GM21717 (cell line): ENCODE results near the gene SNAP91.
A peak's percentile ranks its signal among the peaks of the same experiment; 100 is the strongest.
"Not testable (repeated sequence)": the region's sequence is repeated elsewhere in the genome, so short reads cannot be mapped to it uniquely, and the experiment has no call there.

Experiments used
- ATAC-seq: cut with Tn5 transposase; IDR thresholded peaks from one replicate; pipeline ENCODE4 v1.9.1; 2021; ENCODE audit warnings: mild to moderate bottlenecking, moderate library complexity; ENCODE audit not compliant: unreplicated experiment

The SNAP91 gene

DNA sequence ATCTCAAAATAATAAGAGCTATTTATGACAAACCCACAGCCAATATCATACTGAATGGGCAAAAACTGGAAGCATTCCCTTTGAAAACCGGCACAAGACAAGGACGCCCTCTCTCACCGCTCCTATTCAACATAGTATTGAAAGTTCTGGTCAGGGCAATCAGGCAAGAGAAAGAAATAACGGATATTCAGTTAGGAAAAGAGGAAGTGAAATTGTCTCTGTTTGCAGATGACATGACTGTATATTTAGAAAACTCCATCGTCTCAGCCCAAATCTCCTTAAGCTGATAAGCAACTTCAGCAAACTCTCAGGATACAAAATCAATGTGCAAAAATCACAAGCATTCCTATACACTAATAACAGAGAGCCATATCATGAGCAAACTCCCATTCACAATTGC lies 158.4 kb downstream of the SNAP91 start:
- not testable (repeated sequence) for ATAC-seq

DNA sequence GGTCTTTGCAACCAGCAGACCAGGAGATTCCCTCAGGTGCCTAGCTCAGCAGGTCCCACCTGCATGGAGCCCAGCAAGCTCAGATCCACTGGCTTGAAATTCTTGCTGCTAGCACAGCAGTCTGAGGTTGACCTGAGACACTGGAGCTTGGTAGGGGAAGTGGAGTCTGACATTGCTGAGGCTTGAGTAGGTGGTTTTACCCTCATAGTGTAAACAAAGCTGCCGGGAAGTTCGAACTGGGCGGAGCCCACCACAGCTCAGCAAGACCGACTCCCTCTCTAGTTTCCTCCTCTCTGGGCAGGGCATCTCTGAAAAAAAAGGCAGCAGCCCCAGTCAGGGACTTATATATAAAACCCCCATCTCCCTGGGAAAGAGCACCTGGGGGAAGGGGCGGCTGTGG lies 162.3 kb downstream of the SNAP91 start:
- no peak for ATAC-seq

DNA sequence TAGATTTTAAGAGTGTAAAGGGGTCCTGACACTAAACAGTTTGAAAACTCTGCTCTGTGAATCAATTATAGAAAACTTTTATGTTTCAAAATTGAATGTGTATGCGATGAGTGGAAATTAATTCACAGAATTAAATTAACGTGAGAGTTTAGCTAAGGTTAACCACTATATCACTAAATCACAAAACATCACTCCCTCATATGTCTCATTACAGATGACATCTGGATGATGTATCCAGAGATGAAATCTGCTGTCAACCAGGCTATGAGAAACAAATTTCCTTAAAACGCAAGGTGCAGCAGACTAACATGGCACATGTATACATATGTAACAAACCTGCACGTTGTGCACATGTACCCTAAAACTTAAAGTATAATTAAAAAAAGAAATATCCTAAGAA lies 169.2 kb downstream of the SNAP91 start:
- ATAC-seq: no peak

DNA sequence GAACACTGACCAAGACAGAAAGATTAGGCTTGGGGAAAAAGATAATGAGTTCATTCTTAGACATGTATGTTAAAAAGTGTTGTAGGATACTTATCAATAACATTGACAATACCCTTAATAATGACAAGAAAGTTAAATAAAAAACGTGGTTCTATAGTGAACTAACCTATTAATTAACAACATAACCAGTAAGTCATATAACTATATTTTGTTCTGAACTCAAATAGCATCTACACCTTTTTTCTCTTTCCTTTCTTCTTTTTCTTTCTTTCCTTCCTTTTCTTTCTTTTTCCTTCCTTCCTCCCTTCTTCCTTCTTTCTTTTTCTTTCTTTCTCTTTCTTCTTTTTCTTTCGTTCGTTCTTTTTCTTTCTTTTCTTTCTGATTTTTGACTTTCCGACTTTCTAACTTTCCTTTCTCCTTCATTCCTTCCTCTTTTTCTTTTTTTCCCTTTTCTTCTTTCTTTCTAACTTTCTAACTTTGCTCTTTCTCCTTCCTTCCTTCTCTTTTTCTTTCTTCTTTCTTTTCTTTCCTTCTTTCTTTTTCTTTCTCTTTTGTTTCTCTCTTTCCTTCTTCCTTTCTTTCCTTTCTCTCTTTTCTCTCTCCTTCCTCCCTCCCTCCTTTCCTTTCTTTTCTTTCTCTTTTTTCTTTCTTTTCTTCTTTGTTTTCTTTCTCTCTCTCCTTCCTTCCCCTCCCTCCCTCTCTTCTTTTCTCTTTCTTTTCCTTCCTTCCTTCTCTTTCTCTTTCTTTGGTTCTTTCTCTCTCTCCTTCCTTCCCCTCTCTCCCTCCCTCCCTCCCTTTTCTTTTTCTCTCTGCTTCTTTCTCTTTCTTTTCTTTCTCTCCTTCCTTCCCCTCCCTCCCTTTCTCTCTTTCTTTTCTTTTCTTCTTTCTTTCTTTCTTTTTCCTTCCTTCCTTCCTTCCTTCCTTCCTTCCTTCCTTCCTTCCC lies 172.0 kb downstream of the SNAP91 start:
- ATAC-seq: no peak

DNA sequence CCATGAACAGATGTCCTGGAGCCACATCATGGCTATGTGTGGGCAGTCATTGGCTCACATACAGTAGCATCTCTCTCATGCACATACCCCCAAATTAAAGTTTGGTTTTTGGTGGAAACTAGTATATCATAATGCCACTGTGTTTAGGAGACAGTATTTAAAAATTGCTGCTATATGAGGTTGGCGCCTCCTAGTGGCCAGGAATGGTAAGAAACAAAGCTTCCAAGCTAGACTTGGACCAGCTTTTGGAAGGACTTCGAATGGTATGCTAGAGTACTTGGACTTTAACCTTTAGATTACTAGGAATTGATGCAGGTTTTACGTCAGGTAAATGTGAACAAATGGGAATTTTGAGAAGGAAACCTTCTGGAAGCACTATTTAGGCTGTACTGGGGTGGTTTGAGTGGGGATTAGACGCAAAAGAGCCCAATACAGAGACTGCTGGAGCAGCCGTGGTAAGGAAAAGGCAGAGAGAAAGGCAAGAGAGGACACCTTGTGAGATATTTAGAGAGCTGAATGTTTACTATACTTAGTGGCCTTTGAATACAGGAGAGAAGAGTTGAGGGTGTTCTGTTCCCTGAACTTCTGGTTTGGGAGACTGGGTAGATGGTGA lies 172.8 kb downstream of the SNAP91 start:
- ATAC-seq: peak; percentile 70

DNA sequence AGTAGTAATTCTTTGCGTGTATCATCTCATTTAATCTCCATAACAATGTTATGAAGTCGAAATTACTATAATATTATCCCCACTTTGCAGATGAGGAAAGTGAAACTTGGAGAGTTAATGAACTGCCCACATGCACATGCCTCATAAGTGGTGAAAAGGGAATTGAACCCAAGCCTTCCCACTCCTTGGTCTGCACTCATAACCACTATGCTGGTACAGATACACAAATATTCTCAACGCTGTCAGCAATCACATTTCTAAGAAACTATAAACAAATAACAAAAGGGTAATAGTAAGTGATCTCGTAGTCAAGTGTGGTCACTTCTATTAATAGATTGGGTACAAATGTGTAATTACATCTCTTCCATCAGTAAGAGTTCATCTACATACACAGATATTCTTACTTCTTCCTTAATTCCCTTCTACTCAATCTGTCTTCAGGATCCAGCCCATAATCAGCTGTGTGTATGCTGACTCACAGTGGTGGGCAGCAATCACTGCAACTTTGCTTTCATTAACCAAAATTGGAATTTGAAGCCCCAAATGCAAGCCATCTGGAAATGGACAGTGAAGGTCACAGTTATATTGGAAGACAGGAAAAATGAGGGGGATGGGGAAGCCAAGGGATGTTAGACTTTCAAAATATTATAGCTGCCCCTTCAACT lies 190.0 kb downstream of the SNAP91 start:
- ATAC-seq: no peak

DNA sequence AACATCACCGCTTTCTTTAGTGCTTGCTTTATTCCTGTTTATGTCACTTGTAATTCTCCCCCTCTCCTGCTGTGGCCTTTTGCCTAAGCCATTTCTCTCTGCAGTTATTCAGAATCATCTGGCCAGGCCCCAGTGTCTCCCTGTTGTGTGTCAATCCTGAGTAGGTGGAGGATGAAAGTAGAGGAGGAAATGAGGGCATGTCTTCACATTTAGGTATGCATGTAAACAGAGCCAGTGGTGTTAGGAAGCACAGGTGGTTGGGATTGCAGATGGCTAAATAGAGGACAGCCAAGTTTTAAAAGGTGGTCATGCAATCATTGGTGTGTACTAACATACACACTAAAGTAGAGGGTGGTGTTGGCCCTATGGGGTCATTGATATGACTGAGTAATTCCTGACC lies 191.4 kb downstream of the SNAP91 start:
- no peak for ATAC-seq

DNA sequence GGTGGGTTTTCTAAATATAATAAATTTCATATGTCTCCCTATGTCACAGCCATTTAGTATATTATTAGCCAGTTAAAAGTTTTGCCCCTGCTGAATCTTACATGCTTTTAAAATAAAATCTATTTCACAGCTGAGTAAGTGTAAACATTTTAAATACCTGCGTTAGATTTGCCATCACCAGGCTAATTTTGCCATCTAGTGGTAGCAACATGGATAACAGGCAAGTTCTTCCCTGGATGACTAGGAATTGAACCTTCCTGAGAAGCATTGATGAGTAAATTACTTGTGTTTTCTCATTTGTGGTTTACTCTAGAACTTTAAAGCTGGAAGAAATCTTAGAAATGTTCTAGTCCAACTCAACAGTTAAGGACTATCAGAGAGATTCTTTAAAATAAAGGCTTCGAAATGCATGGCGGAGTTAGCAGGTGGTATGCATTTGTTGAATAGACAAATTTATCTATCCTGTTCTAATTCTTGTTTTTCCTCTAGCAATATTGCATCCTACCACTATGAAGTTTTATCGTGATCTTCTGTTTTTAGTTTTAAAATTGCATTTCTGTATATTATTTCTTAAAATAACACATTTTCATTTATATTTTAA lies 193.9 kb downstream of the SNAP91 start:
- peak; percentile 75 for ATAC-seq

DNA sequence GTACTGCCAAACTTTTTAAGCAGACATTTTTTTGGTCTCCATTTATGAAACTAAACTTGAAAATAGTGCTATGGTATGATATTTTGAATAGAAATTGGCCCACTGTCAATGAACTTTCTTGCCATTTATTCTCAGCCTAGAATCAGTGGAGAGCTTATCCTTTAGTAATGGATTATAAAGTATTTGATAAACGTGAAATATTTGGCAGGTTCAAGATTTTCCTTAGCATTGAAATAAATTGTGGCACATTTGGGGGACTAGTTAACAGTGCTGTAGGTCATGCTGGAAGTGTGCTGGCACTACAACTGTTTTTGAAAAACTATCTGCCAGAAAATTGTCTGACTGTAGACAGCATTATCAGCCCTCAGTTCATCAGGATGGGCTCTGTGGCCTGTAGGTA lies 194.4 kb downstream of the SNAP91 start:
- ATAC-seq: peak; percentile 10

DNA sequence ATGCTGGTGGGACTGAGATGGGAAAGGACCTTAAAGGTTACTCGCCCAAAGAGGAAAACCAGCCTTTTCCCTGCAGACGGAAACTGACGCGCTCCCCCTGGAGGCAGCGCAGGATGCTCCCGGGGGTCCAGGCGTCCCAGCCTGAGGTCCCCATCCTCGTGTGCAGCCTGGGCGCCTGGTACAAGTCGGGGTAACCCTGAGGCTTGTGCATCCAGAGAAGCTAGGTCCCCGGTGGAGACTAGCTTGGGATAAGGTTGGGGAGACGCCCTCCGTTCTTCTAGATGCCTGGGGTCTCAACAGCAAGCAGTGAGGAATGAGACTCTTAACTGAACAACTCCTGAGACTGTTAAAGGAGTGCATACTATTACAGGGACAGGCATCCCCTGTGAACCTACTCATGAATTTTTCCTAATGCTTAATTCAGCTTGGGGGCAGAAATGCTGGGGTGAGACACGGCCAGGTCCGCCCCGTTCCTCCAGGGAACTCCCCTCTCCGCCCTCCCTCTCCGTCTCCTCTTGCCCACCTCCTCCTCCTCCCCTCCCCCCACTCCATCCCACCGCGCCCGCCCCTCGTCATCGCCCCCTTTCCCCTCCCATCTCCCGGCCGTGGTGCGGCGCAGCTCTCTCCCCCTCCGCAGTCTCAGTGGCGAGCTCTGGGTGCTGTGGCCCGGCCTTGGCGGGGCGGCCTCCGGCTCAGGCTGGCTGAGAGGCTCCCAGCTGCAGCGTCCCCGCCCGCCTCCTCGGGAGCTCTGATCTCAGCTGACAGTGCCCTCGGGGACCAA lies 196.8 kb downstream of the SNAP91 start, which contains the start of gene PRSS35:
Gene PRSS35 (plus strand): TSS at position 634 of the 781 bp plus-strand sequence. CDS start 10,908 bp downstream, outside the sequence.
- ATAC-seq: no peak

DNA sequence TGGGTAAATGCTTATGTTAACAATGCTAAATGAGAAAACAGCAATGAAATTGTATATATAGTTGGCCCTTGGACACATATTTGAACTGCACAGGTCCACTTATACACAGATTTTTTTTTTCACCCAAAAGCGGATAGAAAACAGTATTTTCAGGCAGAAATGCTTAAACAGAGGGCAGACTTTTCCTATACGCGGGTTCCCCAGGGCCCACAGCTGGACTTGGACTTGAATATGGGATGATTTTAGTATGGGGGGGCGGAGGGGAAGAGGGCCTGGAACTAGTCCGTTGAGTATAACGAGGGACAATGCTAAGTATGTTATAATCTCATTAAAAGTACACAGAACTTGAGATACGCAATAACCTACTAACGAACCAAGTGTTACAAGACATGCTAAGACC lies 197.6 kb downstream of the SNAP91 start:
- no peak for ATAC-seq

DNA sequence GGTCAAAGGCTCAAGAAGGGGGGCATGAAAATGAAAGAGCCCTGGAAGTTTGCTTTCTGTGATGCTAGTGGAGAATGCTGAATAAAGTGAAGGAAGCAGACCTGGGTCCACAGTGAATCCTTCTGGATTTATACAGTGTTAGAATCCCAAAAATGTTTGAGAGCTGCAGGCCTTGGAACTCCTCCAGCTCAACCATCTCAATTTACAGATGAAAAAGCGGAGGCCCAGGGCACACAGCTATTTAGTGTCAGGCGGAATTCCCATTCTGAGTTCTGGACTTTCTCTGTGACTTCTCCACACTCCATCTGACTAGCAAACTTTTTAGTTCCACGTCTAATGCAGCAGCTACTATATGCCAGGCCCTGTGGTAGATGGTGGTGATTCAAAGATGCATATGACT lies 198.1 kb downstream of the SNAP91 start:
- ATAC-seq: no peak

DNA sequence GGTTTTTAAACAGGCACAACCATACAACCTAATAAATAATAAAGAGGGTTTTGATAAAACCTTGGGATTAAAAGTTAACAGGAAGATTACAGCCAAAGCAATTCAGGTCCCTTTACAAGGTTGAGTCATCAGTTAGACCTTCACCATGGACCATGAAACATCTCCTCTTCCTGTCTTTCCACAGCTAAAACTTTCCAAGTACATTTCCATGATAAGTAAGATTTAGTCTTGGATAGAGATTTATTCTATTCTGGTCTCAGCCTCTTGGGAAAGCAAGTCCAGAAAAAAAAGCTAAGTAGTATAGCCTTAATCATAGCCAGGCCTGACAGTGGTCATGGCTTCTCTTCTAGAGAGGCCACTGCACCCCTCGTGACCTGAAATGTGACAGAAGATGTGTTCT lies 199.5 kb downstream of the SNAP91 start:
- no peak for ATAC-seq

DNA sequence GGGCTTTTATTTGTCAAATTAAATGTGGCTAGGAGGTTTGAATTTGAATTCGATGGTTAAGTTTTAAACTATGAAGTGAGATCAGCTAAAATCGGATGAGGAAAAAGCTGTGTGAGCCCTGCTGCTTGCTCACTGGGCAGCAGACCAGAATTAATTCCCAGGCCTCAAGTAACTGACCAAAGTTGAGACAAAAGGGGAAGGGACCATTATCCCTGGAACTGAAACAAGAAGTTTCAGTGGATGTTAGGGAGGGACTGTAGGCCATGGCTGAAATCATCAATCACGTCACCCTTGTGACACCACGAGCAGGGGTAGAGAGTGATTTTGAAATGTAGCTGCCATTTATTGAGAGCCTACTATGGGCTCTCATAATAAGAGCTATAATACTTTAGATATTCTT lies 203.5 kb downstream of the SNAP91 start:
- no peak for ATAC-seq
